Measurements from ENCODE around the gene DNAJC3.

DNA sequence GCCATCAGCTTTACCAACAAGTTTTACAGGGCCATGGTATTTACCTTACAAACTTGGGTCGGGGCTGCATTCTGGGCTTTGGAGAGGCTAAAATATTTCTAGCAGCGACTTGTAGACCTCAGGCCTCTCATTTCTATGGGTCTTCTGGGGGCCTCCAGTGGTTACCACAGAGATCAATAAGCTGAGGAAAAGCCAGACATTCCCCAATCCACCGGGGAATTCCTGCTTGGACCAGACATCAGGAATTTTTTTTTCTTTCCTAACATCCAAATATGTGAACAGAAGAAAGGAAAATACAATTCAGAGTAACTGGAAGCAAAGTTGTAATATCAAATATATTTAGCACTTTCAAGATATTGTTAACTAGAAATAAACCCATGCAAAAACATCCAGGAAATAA is 33.9 kb upstream of the DNAJC3 start:
- TF ChIP-seq, protein P1, sequence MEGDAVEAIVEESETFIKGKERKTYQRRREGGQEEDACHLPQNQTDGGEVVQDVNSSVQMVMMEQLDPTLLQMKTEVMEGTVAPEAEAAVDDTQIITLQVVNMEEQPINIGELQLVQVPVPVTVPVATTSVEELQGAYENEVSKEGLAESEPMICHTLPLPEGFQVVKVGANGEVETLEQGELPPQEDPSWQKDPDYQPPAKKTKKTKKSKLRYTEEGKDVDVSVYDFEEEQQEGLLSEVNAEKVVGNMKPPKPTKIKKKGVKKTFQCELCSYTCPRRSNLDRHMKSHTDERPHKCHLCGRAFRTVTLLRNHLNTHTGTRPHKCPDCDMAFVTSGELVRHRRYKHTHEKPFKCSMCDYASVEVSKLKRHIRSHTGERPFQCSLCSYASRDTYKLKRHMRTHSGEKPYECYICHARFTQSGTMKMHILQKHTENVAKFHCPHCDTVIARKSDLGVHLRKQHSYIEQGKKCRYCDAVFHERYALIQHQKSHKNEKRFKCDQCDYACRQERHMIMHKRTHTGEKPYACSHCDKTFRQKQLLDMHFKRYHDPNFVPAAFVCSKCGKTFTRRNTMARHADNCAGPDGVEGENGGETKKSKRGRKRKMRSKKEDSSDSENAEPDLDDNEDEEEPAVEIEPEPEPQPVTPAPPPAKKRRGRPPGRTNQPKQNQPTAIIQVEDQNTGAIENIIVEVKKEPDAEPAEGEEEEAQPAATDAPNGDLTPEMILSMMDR (conservative IDR thresholded peaks at IDR 0.05): no peak
- TF ChIP-seq ZFX (IDR thresholded peaks at IDR 0.05): no peak

Data from C4-2B (cell line).